H1 (cell line): Measurements from ENCODE around the gene FIG4. TPM values are rescaled to one million over a fixed set of nuclear protein-coding genes. Genes with fewer than 3 reads are reported as not detected.

Experiments
- CTCF ChIA-PET: fragments of 300-600 bp; sonication (Branson Sonifier 250); formaldehyde crosslinking; loops from one replicate; lab custom pipeline; 2021; ENCODE audit not compliant: partially characterized antibody; lab: Charles Lee
- POLR2A ChIA-PET: fragments of 300-600 bp; sonication (Branson Sonifier 250); formaldehyde crosslinking; loops from one replicate; lab custom pipeline; 2021; ENCODE audit warnings: inconsistent platforms; ENCODE audit not compliant: partially characterized antibody; lab: Charles Lee
- DNase-seq, 2 experiments: peaks; one replicate each; pipeline versions ENCODE4 v3.0.0 to v3.0.0-alpha.2; 2010 to 2022; ENCODE audit warnings: low spot score in 2 of 2, low read depth in 1 of 2, mixed read lengths in 1 of 2
- FAIRE-seq: peaks from 2 replicates; lab custom pipeline; 2011; peaks lifted over from hg19 to GRCh38; lab: Jason Lieb, UNC
- H2AFZ ChIP-seq: 2 replicates; pipeline ENCODE4 v1.8.1; 2012; ENCODE audit warnings: low read length, inconsistent platforms
- H2AK5ac ChIP-seq: 2 replicates; pipeline ENCODE4 v1.6.1; 2013; ENCODE audit warnings: low read depth, low read length
- H2BK120ac ChIP-seq: replicated peaks from 2 replicates; pipeline ENCODE3; 2013; ENCODE audit warnings: low read depth, low read length, inconsistent platforms
- H2BK12ac ChIP-seq: 2 replicates; pipeline ENCODE4 v1.6.1; 2013; ENCODE audit warnings: low read depth, low read length
- H2BK15ac ChIP-seq: 2 replicates; pipeline ENCODE4 v1.6.1; 2013; ENCODE audit warnings: low read length
- H2BK20ac ChIP-seq: 2 replicates; pipeline ENCODE4 v1.6.1; 2013; ENCODE audit warnings: low read length
- H2BK5ac ChIP-seq: 2 replicates; pipeline ENCODE4 v1.6.1; 2013; ENCODE audit warnings: low read depth, low read length
- H3K14ac ChIP-seq: 2 replicates; pipeline ENCODE4 v1.6.1; 2013; ENCODE audit warnings: inconsistent platforms; ENCODE audit not compliant: insufficient read length
- H3K18ac ChIP-seq: 2 replicates; pipeline ENCODE4 v1.6.1; 2013; ENCODE audit warnings: low read length; ENCODE audit errors: extremely low read depth
- H3K23ac ChIP-seq: 2 replicates; pipeline ENCODE4 v1.6.1; 2013; ENCODE audit warnings: inconsistent platforms; ENCODE audit not compliant: insufficient read length
- H3K23me2 ChIP-seq: 2 replicates; pipeline ENCODE4 v1.6.1; 2013; ENCODE audit warnings: low read depth, low read length
- H3K27ac ChIP-seq: 2 replicates; pipeline ENCODE4 v1.6.1; 2011; ENCODE audit warnings: low read depth, low read length, inconsistent platforms
- H3K27me3 ChIP-seq, 4 experiments: replicated peaks in 1 of 4; 1 replicate in 1 of 4; 2 replicates in 3 of 4; pipeline versions ENCODE4 v1.6.1 to v1.8.1; 2011 to 2013; ENCODE audit warnings: low read length in 3 of 4, mild to moderate bottlenecking in 3 of 4, inconsistent platforms in 2 of 4, mixed read lengths in 2 of 4, moderate library complexity in 1 of 4; ENCODE audit not compliant: control insufficient read depth in 3 of 4, insufficient read depth in 3 of 4; ENCODE audit errors: extremely low read depth in 1 of 4
- H3K36me3 ChIP-seq, 4 experiments: 2 replicates each; pipeline versions ENCODE4 v1.6.1 to v1.8.1; 2011 to 2013; ENCODE audit warnings: mild to moderate bottlenecking in 4 of 4, low read length in 3 of 4, moderate library complexity in 2 of 4, control low read depth in 1 of 4, inconsistent platforms in 1 of 4; ENCODE audit not compliant: insufficient read depth in 4 of 4, control insufficient read depth in 2 of 4
- H3K4ac ChIP-seq: replicated peaks from 2 replicates; pipeline ENCODE3; 2013; ENCODE audit warnings: low read length, low read depth, mixed read lengths, inconsistent platforms; ENCODE audit not compliant: insufficient read length
- H3K4me1 ChIP-seq, 4 experiments: replicated peaks in 1 of 4; 1 replicate in 1 of 4; 2 replicates in 3 of 4; pipeline versions ENCODE4 v1.6.1 to v1.8.1; 2011 to 2013; ENCODE audit warnings: low read length in 3 of 4, inconsistent platforms in 2 of 4, mixed read lengths in 1 of 4; ENCODE audit not compliant: insufficient read depth in 4 of 4, control insufficient read depth in 3 of 4
- H3K4me2 ChIP-seq, 2 experiments: 2 replicates each; pipeline versions ENCODE4 v1.6.1 to v1.8.1; 2011 to 2013; ENCODE audit warnings: low read depth in 2 of 2, low read length in 2 of 2, control low read depth in 1 of 2, inconsistent platforms in 1 of 2, mild to moderate bottlenecking in 1 of 2; ENCODE audit not compliant: insufficient read depth in 1 of 2
- H3K4me3 ChIP-seq, 4 experiments: fragments of 200-600, 300-600 bp in 1 of 4; sonication (generic), shearing (Covaris generic), sonication (Bioruptor Twin) in 1 of 4; 2 replicates each; pipeline versions ENCODE4 v1.5.1 to v1.8.1; 2011 to 2016; ENCODE audit warnings: low read length in 4 of 4, low read depth in 3 of 4, control low read depth in 2 of 4, inconsistent platforms in 2 of 4, mild to moderate bottlenecking in 2 of 4, mixed read lengths in 1 of 4, moderate library complexity in 1 of 4; ENCODE audit not compliant: insufficient read depth in 2 of 4; ENCODE audit errors: extremely low read depth in 1 of 4
- H3K56ac ChIP-seq: replicated peaks from 2 replicates; pipeline ENCODE3; 2013; ENCODE audit warnings: low read depth, mild to moderate bottlenecking, mixed read lengths, low read length, inconsistent platforms; ENCODE audit not compliant: insufficient read length
- H3K79me1 ChIP-seq: 2 replicates; pipeline ENCODE4 v1.6.1; 2013; ENCODE audit warnings: low read depth, low read length, control low read depth
- H3K79me2 ChIP-seq, 2 experiments: 2 replicates each; pipeline versions ENCODE4 v1.6.1 to v1.8.1; 2012 to 2013; ENCODE audit warnings: low read length in 2 of 2, mild to moderate bottlenecking in 2 of 2, inconsistent platforms in 1 of 2; ENCODE audit not compliant: insufficient read depth in 2 of 2, control insufficient read depth in 1 of 2
- H3K9ac ChIP-seq, 4 experiments: replicated peaks in 1 of 4; 1 replicate in 1 of 4; 2 replicates in 3 of 4; pipeline versions ENCODE4 v1.6.1 to v1.8.1; 2011 to 2013; ENCODE audit warnings: low read depth in 3 of 4, low read length in 3 of 4, control low read depth in 2 of 4, mild to moderate bottlenecking in 2 of 4, moderate library complexity in 2 of 4, inconsistent platforms in 1 of 4; ENCODE audit errors: extremely low read depth in 1 of 4
- H3K9me3 ChIP-seq, 2 experiments: 2 replicates each; pipeline versions ENCODE4 v1.6.1 to v1.8.1; 2012 to 2013; ENCODE audit warnings: mild to moderate bottlenecking in 2 of 2, moderate library complexity in 2 of 2, control low read depth in 1 of 2, inconsistent platforms in 1 of 2, low read depth in 1 of 2, low read length in 1 of 2, mixed read lengths in 1 of 2; ENCODE audit not compliant: insufficient read depth in 2 of 2
- H4K20me1 ChIP-seq, 2 experiments: replicated peaks in 1 of 2; 2 replicates each; pipeline versions ENCODE3 to v1.8.1; 2011 to 2013; ENCODE audit warnings: inconsistent platforms in 2 of 2, low read length in 2 of 2, mild to moderate bottlenecking in 1 of 2; ENCODE audit not compliant: insufficient read depth in 2 of 2, control insufficient read depth in 1 of 2
- H4K5ac ChIP-seq: 2 replicates; pipeline ENCODE4 v1.6.1; 2013; ENCODE audit warnings: low read length, low read depth, mixed read lengths, inconsistent platforms; ENCODE audit not compliant: insufficient read length
- H4K8ac ChIP-seq: 2 replicates; pipeline ENCODE4 v1.8.0; 2013; ENCODE audit warnings: mild to moderate bottlenecking, moderate library complexity, low read length, inconsistent platforms; ENCODE audit not compliant: insufficient read depth; ENCODE audit errors: extremely low read depth
- H4K91ac ChIP-seq: replicated peaks from 2 replicates; pipeline ENCODE3; 2013; ENCODE audit warnings: low read length, mixed read lengths, inconsistent platforms; ENCODE audit not compliant: insufficient read length
- BACH1 ChIP-seq: IDR thresholded peaks from 2 replicates; pipeline ENCODE4 v1.6.1; 2012; ENCODE audit warnings: low read length, improper control_type of control experiment
- EP300 ChIP-seq, 2 experiments: IDR thresholded peaks; 1 replicate in 1 of 2; 2 replicates in 1 of 2; pipeline ENCODE4 v1.6.1; 2011 to 2012; ENCODE audit warnings: low read depth in 2 of 2, low read length in 2 of 2, mild to moderate bottlenecking in 2 of 2, borderline replicate concordance in 1 of 2, inconsistent platforms in 1 of 2, moderate library complexity in 1 of 2
- KDM5A ChIP-seq: fragments of 200-600 bp; IDR thresholded peaks from 2 replicates; pipeline ENCODE4 v1.7.1; 2012; ENCODE audit warnings: mild to moderate bottlenecking, low read length, inconsistent platforms, mixed read lengths
- NRF1 ChIP-seq: IDR thresholded peaks from 2 replicates; pipeline ENCODE4 v1.6.1; 2011; ENCODE audit warnings: mild to moderate bottlenecking, low read depth, low read length, improper control_type of control experiment
- RNF2 ChIP-seq: fragments of 200-900, 300-1000 bp; sonication (generic); IDR thresholded peaks from 2 replicates; pipeline ENCODE4 v1.7.1; 2016; ENCODE audit warnings: borderline replicate concordance, low read depth, mild to moderate bottlenecking, antibody characterized with exemption, low read length; ENCODE audit not compliant: poor library complexity, severe bottlenecking; ENCODE audit errors: missing control alignments
- SIX5 ChIP-seq: IDR thresholded peaks from 2 replicates; pipeline ENCODE4 v1.6.1; 2011; ENCODE audit warnings: mild to moderate bottlenecking, low read depth, low read length
- SUZ12 ChIP-seq: fragments of 200-600 bp; sonication (generic); IDR thresholded peaks from 2 replicates; pipeline ENCODE4 v1.6.1; 2012; ENCODE audit warnings: mild to moderate bottlenecking, inconsistent platforms, low read length, moderate library complexity, mixed read lengths
- WGBS, 2 experiments: shearing (Covaris generic) in 1 of 2; methylation state at CpG; one replicate each; pipeline versions ENCODE4 v1.1.6 to v1.1.7; 2013 to 2015; ENCODE audit warnings: low lambda C conversion rate in 2 of 2, mixed read lengths in 2 of 2, inconsistent platforms in 1 of 2, low coverage in 1 of 2, missing lambda C conversion rate in 1 of 2; ENCODE audit not compliant: insufficient replicate concordance in 2 of 2, insufficient coverage in 1 of 2, insufficient read length in 1 of 2; ENCODE audit errors: extremely low coverage in 1 of 2, missing lambda C conversion rate in 1 of 2; 5-methylcytosine and 5-hydroxymethylcytosine counted together
- polyA plus RNA-seq, 7 experiments: library from polyadenylated mRNA; depleted of rRNA in 3 of 7; stranded (reverse) in 5 of 7; unstranded in 2 of 7; fragments of >200 nt in 5 of 7; fragments of 200-250 nt in 2 of 7; gene quantifications; 1 replicate in 5 of 7; 2 replicates in 1 of 7; 4 replicates in 1 of 7; pipeline versions ENCODE4 v1.2.1 to v1.2.3, GENCODE V29; 2011 to 2013; ENCODE audit warnings: missing spikeins in 2 of 7, mixed read lengths in 2 of 7
- total RNA-seq: library from RNA; stranded (reverse); fragmentation: NEBNext Ultra II Directional; extraction: Animal tissue kit (Norgen Biotek cat#: 25700); gene quantifications from 2 replicates; pipeline ENCODE4 v1.2.1, GENCODE V29; 2021

FIG4 gene
- total and polyA plus RNA-seq, 2 of the 8 experiments (the other 6 are each of a cell fraction or from before 2014, with no cell fraction given), result 11.8 to 21.9 TPM

DNA sequence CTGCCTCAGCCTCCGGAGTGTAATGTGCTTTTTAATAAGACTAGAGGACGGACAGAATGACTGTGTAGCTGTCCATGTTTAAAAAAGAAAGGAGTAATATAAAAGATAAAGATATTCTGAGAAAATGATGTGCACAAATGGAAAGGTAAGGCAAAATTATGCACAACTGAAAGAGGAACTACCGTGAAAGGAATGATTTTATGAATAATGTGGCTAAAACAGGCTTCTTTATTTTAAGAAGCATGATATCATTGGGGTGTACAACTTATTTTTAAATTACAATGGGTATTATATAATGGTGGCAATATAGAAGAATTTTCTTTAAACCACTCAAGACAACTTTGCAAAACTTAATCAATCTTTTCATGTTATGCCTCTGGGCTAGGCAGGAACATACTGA is 78.1 kb downstream of the FIG4 start:
- H3K9ac ChIP-seq, result no peak overlapping the region
- H3K23ac ChIP-seq, result no peak overlapping the region
- no peak overlapping the region for H4K91ac ChIP-seq
- FAIRE-seq (no peak), DNase-seq (no peak)
- no peaks in the 10 kb centered on the region for H3K23me2 ChIP-seq
- no peak overlapping the region for H3K4ac ChIP-seq
- H2BK5ac ChIP-seq, result no peak overlapping the region
- H3K56ac ChIP-seq, result no peak overlapping the region
- H3K79me2 ChIP-seq, result no peaks in the 10 kb centered on the region
- no peaks in the 10 kb centered on the region; a peak in 1 of 7 replicates for H3K27me3 ChIP-seq
- ChIA-PET POLR2A (no interaction called here), CTCF (no interaction called here)
- no peak overlapping the region for H3K18ac ChIP-seq
- no peaks in the 10 kb centered on the region for H3K79me1 ChIP-seq
- no peak overlapping the region for H3K4me3 ChIP-seq
- no peak overlapping the region for H2BK120ac ChIP-seq
- no peak overlapping the region for H3K27ac ChIP-seq
- H2AFZ ChIP-seq, result no peak overlapping the region
- H3K9me3 ChIP-seq, result no peaks in the 10 kb centered on the region
- H3K36me3 ChIP-seq, result peaks cover 0 to 6% (median 0%) of the 10 kb centered on the region in 4 experiments; a peak in 2 of 8 replicates
- no peaks in the 10 kb centered on the region for H3K4me1 ChIP-seq
- H2BK20ac ChIP-seq, result no peak overlapping the region
- no peak overlapping the region for H4K5ac ChIP-seq
- H4K8ac ChIP-seq, result no peak overlapping the region
- H2BK15ac ChIP-seq, result no peak overlapping the region
- no peak overlapping the region for H3K4me2 ChIP-seq
- WGBS, 2 experiments, result 85% methylated on average over 3 of the region's 3 CpGs; no CpG with 5 or more reads in 1 of the 2 experiments
- H4K20me1 ChIP-seq, result no peaks in the 10 kb centered on the region
- no peak overlapping the region for H2AK5ac ChIP-seq
- no peak overlapping the region for H3K14ac ChIP-seq
- no peak overlapping the region for H2BK12ac ChIP-seq
- TF ChIP-seq RNF2 (no peak), SUZ12 (no peak), EP300 (IDR thresholded peaks at IDR 0.05; ENCODE audit: borderline replicate concordance in 1 of 2, low read depth in 2 of 2, low read length in 2 of 2) (no peak), NRF1 (no peak), SIX5 (no peak), KDM5A (no peak), BACH1 (no peak)
